Keratinocyte (primary cell): ENCODE data around the gene NRROS. TPM values are rescaled to one million over a fixed set of nuclear protein-coding genes. Genes with fewer than 3 reads are reported as not detected.

Experiments
- DNase-seq: peaks from one replicate; pipeline ENCODE4 v3.0.0-alpha.2; 2011; ENCODE audit warnings: low read depth, missing footprints, low spot score
- FAIRE-seq: peaks from 2 replicates; lab custom pipeline; 2011; peaks lifted over from hg19 to GRCh38; lab: Jason Lieb, UNC
- H2AFZ ChIP-seq: 2 replicates; pipeline ENCODE4 v1.6.0; 2012; ENCODE audit warnings: low read length, control low read depth, inconsistent platforms; ENCODE audit not compliant: control insufficient read depth
- H3K27ac ChIP-seq: 2 replicates; pipeline ENCODE4 v1.5.1; 2011; ENCODE audit warnings: low read length; ENCODE audit not compliant: control insufficient read depth, insufficient read depth
- H3K27me3 ChIP-seq: 3 replicates; pipeline ENCODE4 v1.6.0; 2011; ENCODE audit warnings: low read length; ENCODE audit not compliant: control insufficient read depth, insufficient read depth; ENCODE audit errors: extremely low read depth
- H3K36me3 ChIP-seq, 2 experiments: 2 replicates in 1 of 2; 3 replicates in 1 of 2; pipeline ENCODE4 v1.5.1; 2011; ENCODE audit warnings: low read length in 2 of 2, mild to moderate bottlenecking in 1 of 2; ENCODE audit not compliant: control insufficient read depth in 2 of 2, insufficient read depth in 2 of 2; ENCODE audit errors: extremely low read depth in 1 of 2
- H3K4me1 ChIP-seq: 3 replicates; pipeline ENCODE4 v1.5.1; 2011; ENCODE audit warnings: low read length; ENCODE audit not compliant: control insufficient read depth, insufficient read depth; ENCODE audit errors: extremely low read depth
- H3K4me2 ChIP-seq: 3 replicates; pipeline ENCODE4 v1.6.0; 2011; ENCODE audit warnings: low read depth, low read length; ENCODE audit not compliant: control insufficient read depth, insufficient read depth; ENCODE audit errors: extremely low read depth
- H3K4me3 ChIP-seq, 3 experiments: fragments of 200-600 bp in 1 of 3; sonication (generic) in 1 of 3; 2 replicates in 2 of 3; 3 replicates in 1 of 3; pipeline ENCODE4 v1.5.1; 2011 to 2016; ENCODE audit warnings: low read length in 3 of 3, mild to moderate bottlenecking in 3 of 3, control low read depth in 2 of 3, inconsistent platforms in 1 of 3, low read depth in 1 of 3, mixed read lengths in 1 of 3, mixed run types in 1 of 3, moderate library complexity in 1 of 3; ENCODE audit not compliant: control insufficient read depth in 2 of 3, insufficient read depth in 2 of 3; ENCODE audit errors: extremely low read depth in 1 of 3
- H3K79me2 ChIP-seq: 2 replicates; pipeline ENCODE4 v1.6.0; 2012; ENCODE audit warnings: low read length; ENCODE audit not compliant: control insufficient read depth, insufficient read depth
- H3K9ac ChIP-seq: 3 replicates; pipeline ENCODE4 v1.6.0; 2011; ENCODE audit warnings: low read length; ENCODE audit not compliant: control insufficient read depth, insufficient read depth; ENCODE audit errors: extremely low read depth
- H3K9me1 ChIP-seq: 3 replicates; pipeline ENCODE4 v1.6.0; 2011; ENCODE audit warnings: low read length; ENCODE audit not compliant: control insufficient read depth, insufficient read depth; ENCODE audit errors: extremely low read depth
- H3K9me3 ChIP-seq: 2 replicates; pipeline ENCODE4 v1.5.1; 2012; ENCODE audit warnings: low read depth, low read length; ENCODE audit not compliant: control insufficient read depth
- H4K20me1 ChIP-seq: 3 replicates; pipeline ENCODE4 v1.6.0; 2011; ENCODE audit warnings: low read length; ENCODE audit not compliant: control insufficient read depth, insufficient read depth; ENCODE audit errors: extremely low read depth
- CTCF ChIP-seq, 3 experiments: IDR thresholded peaks in 1 of 3; conservative IDR thresholded peaks in 1 of 3; optimal IDR thresholded peaks in 1 of 3; 2 replicates in 2 of 3; 3 replicates in 1 of 3; pipeline versions ENCODE3 to v1.5.1; 2011; ENCODE audit warnings: low read length in 3 of 3, mild to moderate bottlenecking in 3 of 3, moderate library complexity in 2 of 3, control low read depth in 1 of 3, inconsistent platforms in 1 of 3; ENCODE audit not compliant: insufficient read depth in 2 of 3; ENCODE audit errors: extremely low read depth in 1 of 3
- EZH2 ChIP-seq: IDR thresholded peaks from one replicate; pipeline ENCODE4 v1.6.1; 2012; ENCODE audit warnings: inconsistent platforms, mild to moderate bottlenecking, low read length, moderate library complexity
- dilution Hi-C: fragments of 300-500 bp; cut with MboI; formaldehyde crosslinking; loops from one replicate; pipeline ENCODE4 v1.7.0; 2020; ENCODE audit warnings: low sequenced_read_pairs; ENCODE audit not compliant: extremely low pct_ligation_motif_present
- polyA plus RNA-seq, 5 experiments: library from polyadenylated mRNA; depleted of rRNA in 3 of 5; stranded (reverse) in 3 of 5; stranded (forward) in 1 of 5; unstranded in 1 of 5; fragments of >200 nt; gene quantifications; 1 replicate in 1 of 5; 2 replicates in 3 of 5; 3 replicates in 1 of 5; pipeline versions ENCODE4 v1.2.1 to v1.2.3, GENCODE V29; 2011 to 2012; ENCODE audit warnings: missing spikeins in 2 of 5, low read depth in 1 of 5, low replicate concordance in 1 of 5

NRROS gene
- polyA plus RNA-seq, 1 donor (not counting 4 experiments of a cell fraction or from before 2014, with no cell fraction given) = 0.03 TPM

GRCh38 chr3:196638861-196639482, 522 bp upstream of the NRROS start:
- dilution Hi-C loops = no loop called here

GRCh38 chr3:196640297-196641018, 964 bp downstream of the NRROS start:
- Histone ChIP-seq H3K9me3 (no peaks in the 10 kb centered on the region), H4K20me1 (no peaks in the 10 kb centered on the region), H3K4me3 (no peak overlapping the region), H3K4me2 (no peak overlapping the region), H3K79me2 (no peaks in the 10 kb centered on the region), H3K27me3 (peaks cover 51% of the 10 kb centered on the region), H3K9ac (no peak overlapping the region), H3K27ac (no peak overlapping the region), H2AFZ (no peak overlapping the region), H3K36me3 (no peaks in the 10 kb centered on the region), H3K4me1 (peaks cover 3% of the 10 kb centered on the region), H3K9me1 (no peaks in the 10 kb centered on the region)
- TF ChIP-seq EZH2 (no peak), CTCF (optimal IDR thresholded peaks at IDR 0.05 in 1 of 3, IDR thresholded peaks at IDR 0.05 in 1 of 3, conservative IDR thresholded peaks at IDR 0.05 in 1 of 3; ENCODE audit: extremely low read depth in 1 of 3, insufficient read depth in 2 of 3, low read length in 3 of 3) (no peak)
- FAIRE-seq = no peak
- dilution Hi-C loops = no loop called here
- no peak for DNase-seq

More at GRCh38 chr3:196638861-196639482, 522 bp upstream of the NRROS start:
- no peaks in the 10 kb centered on the region for H3K36me3 ChIP-seq
- FAIRE-seq (no peak), DNase-seq (no peak)
- H3K9ac ChIP-seq = no peak overlapping the region
- H3K4me2 ChIP-seq = peak overlapping the region; percentile 78
- peak overlapping the region in 1 of 3 experiments; percentile 50 for H3K4me3 ChIP-seq
- H3K4me1 ChIP-seq = peaks cover 3% of the 10 kb centered on the region
- H3K9me3 ChIP-seq = no peaks in the 10 kb centered on the region
- TF ChIP-seq EZH2 (no peak), CTCF (optimal IDR thresholded peaks at IDR 0.05 in 1 of 3, IDR thresholded peaks at IDR 0.05 in 1 of 3, conservative IDR thresholded peaks at IDR 0.05 in 1 of 3; ENCODE audit: extremely low read depth in 1 of 3, insufficient read depth in 2 of 3, low read length in 3 of 3) (no peak)
- peak overlapping the region; percentile 47 for H2AFZ ChIP-seq
- H3K79me2 ChIP-seq = no peaks in the 10 kb centered on the region
- peaks cover 50% of the 10 kb centered on the region for H3K27me3 ChIP-seq
- H4K20me1 ChIP-seq = no peaks in the 10 kb centered on the region
- no peaks in the 10 kb centered on the region for H3K9me1 ChIP-seq
- no peak overlapping the region for H3K27ac ChIP-seq
